NOMO-1 (cell line): ENCODE measurements around the gene TEX30.

ENCODE experiments used
- DNase-seq, 2 experiments: peaks; one replicate each; lab custom pipeline; 2025; ENCODE audit not compliant: unreplicated experiment in 2 of 2; lab: John Stamatoyannopoulos, UW

Gene TEX30

GRCh38 chr13:102718746-102719145, 54.8 kb downstream of the TEX30 start:
- DNase-seq, result no peak
